Epithelial cell of esophagus (primary cell): ENCODE measurements around the gene PLEKHA1.

Experiments
- DNase-seq: peaks from one replicate; pipeline ENCODE4 v3.0.0; 2010; ENCODE audit warnings: low read depth
- H3K4me3 ChIP-seq: 2 replicates; pipeline ENCODE4 v1.5.1; 2011; ENCODE audit warnings: mild to moderate bottlenecking, low read length, control low read depth
- TF ChIP-seq, protein P1 (sequence below): IDR thresholded peaks from 2 replicates; pipeline ENCODE4 v1.5.1; 2011; ENCODE audit warnings: low read depth, mild to moderate bottlenecking, low read length, control low read depth, inconsistent platforms; ENCODE audit not compliant: insufficient read depth; ENCODE audit errors: missing control alignments

PLEKHA1 gene

DNA sequence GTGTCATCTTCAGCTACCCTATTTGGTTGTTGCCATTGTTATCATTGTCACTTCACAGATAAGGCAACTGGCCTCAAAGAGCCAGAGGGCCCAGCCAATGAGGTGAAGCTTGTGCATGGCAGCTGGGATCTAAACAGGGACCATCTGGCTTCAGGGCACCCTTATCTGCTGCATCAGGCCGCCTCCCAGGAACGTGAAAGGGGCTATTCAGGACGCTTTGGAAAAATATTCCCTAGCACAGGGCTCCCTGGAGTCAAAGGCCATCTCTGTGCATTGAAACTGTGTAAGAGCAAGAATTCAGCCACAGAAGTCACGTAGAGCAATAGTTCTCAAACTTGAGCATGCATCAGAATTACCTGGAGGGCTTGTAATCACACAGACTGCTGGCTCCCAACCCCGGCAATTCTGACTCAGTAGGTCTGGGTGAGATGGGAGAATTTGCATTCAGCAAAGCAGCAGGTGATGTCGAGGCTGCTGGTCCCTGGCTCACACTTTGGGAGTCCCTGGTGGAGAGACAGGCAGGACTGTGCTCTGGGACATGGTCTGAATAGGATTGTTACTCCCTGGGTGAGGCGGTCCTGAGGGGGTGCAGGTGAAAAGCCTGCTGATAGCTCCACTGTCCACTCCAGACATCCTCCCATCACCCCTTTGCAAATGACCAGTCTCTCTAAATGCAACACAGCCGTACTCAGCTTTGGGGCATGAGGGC is 21.5 kb upstream of the PLEKHA1 start:
- H3K4me3 ChIP-seq, result no peak overlapping the region
- no peak for DNase-seq
- TF ChIP-seq, protein P1, sequence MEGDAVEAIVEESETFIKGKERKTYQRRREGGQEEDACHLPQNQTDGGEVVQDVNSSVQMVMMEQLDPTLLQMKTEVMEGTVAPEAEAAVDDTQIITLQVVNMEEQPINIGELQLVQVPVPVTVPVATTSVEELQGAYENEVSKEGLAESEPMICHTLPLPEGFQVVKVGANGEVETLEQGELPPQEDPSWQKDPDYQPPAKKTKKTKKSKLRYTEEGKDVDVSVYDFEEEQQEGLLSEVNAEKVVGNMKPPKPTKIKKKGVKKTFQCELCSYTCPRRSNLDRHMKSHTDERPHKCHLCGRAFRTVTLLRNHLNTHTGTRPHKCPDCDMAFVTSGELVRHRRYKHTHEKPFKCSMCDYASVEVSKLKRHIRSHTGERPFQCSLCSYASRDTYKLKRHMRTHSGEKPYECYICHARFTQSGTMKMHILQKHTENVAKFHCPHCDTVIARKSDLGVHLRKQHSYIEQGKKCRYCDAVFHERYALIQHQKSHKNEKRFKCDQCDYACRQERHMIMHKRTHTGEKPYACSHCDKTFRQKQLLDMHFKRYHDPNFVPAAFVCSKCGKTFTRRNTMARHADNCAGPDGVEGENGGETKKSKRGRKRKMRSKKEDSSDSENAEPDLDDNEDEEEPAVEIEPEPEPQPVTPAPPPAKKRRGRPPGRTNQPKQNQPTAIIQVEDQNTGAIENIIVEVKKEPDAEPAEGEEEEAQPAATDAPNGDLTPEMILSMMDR, result no peak

DNA sequence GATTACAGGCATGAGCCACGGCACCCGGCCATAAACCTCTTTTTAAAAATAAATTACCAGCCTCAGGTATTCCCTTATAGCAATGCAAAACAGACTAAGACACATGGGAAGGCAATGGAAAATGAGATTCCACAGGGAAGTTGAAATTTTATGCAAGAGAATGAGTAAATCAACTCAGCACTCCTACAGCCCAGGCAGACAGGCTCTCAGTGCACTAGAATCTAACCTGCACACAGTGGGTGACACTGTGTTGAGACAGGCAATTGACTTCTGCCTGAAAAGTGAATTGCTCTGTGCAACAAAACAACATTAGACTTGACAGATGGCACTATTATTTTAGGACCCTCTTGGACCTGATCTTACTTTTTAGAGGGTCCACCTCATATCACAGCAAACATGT is 20.1 kb upstream of the PLEKHA1 start:
- no peak overlapping the region for H3K4me3 ChIP-seq
- TF ChIP-seq, protein P1, result no peak
- DNase-seq, result no peak

DNA sequence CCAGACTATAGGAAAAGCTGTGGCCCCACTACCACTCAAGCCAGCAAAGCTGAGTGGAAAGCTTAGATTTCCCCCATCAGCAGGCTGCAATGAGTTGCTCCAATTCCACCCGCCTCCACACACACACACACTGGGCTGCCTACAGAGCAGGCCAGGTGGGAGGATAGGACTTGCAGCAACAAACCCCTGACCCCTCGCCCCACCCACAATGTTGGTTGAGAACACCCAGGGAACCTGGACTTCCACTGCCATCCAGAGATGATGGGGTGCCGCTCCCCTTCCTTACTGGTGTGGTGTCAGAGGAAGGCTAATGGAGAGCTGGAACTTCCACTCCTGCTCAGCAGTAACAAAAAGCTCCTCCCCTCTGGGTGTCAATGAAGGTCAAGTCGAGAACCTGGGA is 16.8 kb upstream of the PLEKHA1 start:
- no peak for DNase-seq
- H3K4me3 ChIP-seq, result no peak overlapping the region
- TF ChIP-seq, protein P1, result no peak

DNA sequence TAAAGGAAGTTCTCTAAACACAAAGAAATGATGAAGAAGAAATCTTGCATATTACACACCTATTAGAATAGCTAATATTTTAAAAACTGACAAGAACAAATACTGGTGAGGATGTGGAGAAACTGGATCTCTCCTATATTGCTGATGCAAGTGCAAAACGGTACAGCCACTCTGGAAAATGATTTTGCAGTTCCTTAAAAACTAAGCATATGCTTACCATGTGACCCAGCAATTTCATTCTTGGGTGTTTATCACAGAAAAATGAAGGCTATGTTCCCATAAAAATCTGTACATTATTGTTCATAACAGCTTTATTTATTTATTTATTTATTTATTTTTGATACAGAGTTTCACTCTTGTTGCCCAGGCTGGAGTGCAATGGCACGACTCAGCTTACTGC is 14.9 kb upstream of the PLEKHA1 start:
- no peak for DNase-seq
- H3K4me3 ChIP-seq, result no peak overlapping the region
- TF ChIP-seq, protein P1, result no peak

DNA sequence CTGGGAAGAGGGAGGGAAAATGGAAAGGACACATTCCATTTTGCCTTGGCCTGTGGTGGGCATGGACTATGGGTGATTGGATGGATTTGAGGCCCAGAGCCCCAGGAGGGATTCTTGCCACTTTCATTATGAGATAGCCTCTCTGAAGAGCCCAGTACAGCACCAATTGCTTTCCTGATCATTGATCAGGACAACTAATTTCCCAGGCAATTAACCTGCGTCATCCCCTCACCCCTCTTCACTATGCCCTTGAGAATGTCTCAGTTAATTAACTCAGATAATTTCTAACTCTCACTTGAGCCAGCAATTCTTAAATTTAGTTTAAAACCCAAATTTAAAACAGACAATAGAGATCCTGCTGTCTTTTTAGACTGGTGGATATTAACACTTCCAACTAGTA is 13.5 kb upstream of the PLEKHA1 start:
- TF ChIP-seq, protein P1, result no peak
- no peak for DNase-seq

DNA sequence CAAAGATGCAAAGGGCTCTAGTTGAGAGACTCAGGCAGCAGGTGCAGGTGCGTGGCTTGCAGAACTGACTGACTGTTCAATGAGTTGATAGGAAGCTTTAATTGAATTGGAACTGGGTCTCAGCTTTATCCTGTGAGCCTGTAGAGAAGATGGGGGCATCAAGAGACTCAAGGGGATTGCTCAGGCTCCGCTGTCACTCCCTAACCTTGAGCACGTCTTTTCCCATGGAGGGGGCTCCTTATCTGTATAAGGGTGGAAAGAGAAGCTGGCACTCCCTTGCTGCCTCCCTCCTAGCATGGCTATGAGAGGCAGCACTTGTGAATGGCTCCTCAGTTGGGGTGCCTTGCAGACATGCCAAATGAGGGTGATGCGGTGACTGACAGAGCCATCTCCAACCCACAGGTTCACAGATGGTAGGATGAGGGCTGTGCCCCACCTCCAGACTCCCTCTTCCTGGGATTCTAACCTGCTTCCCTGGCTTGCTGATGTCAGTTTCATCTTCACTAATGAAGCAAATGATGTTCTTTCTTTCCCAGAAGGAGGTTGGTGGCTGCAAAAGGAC is 12.4 kb upstream of the PLEKHA1 start:
- TF ChIP-seq, protein P1, result no peak
- H3K4me3 ChIP-seq, result no peak overlapping the region
- DNase-seq, result no peak

More for the DNA sequence above, 13.5 kb upstream of the PLEKHA1 start:
- no peak overlapping the region for H3K4me3 ChIP-seq

DNA sequence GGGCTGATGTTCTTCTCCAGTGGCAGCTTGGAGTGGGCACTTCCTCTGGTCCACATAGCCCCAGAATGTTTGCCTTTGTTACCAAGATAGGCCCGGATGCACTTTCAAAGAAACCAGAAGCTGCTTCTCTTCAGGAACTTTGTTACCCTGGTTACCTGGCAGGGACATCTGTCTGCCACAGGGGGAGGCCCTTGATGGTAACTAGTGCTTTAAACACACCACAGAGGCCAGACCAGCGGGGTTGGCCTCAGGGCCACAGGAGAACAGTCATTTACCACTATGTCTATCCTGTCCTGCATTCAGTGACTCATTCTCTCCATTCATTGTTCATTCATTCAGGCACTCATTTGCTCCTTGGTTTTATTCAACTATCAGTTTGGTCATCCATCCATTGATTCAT is 11.9 kb upstream of the PLEKHA1 start:
- TF ChIP-seq, protein P1, result no peak
- peak; percentile 63 for DNase-seq
- H3K4me3 ChIP-seq, result peak overlapping the region; percentile 21
